Ectodermal cell (in vitro differentiated cells): Measurements from ENCODE around the gene GDAP1L1.

Experiments used
- H3K27ac ChIP-seq: 2 replicates; pipeline ENCODE4 v1.7.0; 2013; ENCODE audit warnings: mild to moderate bottlenecking, low read depth, low read length; ENCODE audit not compliant: insufficient read depth, poor library complexity, severe bottlenecking
- H3K27me3 ChIP-seq: 2 replicates; pipeline ENCODE4 v1.7.0; 2013; ENCODE audit warnings: mild to moderate bottlenecking, low read length; ENCODE audit not compliant: insufficient read depth, control insufficient read depth, poor library complexity, severe bottlenecking
- H3K36me3 ChIP-seq: one replicate; pipeline ENCODE4 v1.7.0; 2013; ENCODE audit warnings: low read length; ENCODE audit not compliant: control insufficient read depth, insufficient read depth
- H3K4me1 ChIP-seq: one replicate; pipeline ENCODE4 v1.7.0; 2013; ENCODE audit warnings: low read length; ENCODE audit not compliant: control insufficient read depth, insufficient read depth
- H3K4me3 ChIP-seq: 2 replicates; pipeline ENCODE4 v1.7.0; 2013; ENCODE audit warnings: low read depth, low read length, control low read depth; ENCODE audit not compliant: insufficient read depth
- H3K9me3 ChIP-seq: 2 replicates; pipeline ENCODE4 v1.7.0; 2013; ENCODE audit warnings: mild to moderate bottlenecking, low read length, moderate library complexity; ENCODE audit not compliant: control insufficient read depth
- whole genome bisulfite sequencing, 2 experiments: methylation state at CpG; one replicate each; pipeline ENCODE4 v1.1.7; 2013; ENCODE audit warnings: missing lambda C conversion rate in 2 of 2; 5-methylcytosine and 5-hydroxymethylcytosine counted together

Gene GDAP1L1

DNA sequence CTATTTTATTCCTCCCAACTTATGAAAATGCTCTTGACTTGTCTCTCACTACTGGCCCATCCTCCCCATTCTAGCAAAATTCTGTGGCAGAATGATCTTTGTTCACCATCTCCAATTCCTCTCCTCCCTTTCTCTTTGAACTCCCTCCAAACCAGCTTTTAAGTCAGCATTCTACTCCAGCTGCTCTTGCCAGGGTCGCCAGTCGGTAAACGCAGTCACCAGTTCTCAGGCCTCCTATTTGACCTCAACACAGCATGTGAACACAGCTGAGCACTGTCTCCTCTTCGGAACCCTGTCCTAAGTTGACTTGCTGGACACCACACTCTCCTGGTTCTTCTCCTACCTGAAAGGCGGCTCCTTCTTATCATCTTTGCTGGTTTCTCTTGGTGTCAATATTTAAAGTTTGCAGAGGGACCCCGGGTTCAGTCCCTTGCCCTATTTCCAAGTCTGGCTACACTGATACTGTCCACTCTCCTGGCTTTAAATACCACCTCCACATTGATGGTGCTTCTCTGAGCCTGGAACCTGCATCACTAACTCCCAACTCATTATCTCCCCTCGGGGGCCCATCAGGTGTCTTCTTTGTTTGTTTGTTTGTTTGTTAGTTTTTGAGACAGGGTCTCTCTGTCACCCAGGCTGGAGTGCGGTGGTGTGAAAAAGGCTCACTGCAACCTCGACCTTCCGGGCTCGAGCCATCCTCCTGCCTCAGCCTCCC lies 27.4 kb downstream of the GDAP1L1 start:
- H3K27me3 ChIP-seq: no peaks in the 10 kb centered on the region
- H3K4me1 ChIP-seq: no peaks in the 10 kb centered on the region
- 87 to 90% methylated on average over 11 of the region's 11 CpGs for WGBS, 2 experiments
- H3K36me3 ChIP-seq: no peaks in the 10 kb centered on the region
- H3K4me3 ChIP-seq: no peak overlapping the region
- H3K9me3 ChIP-seq: no peaks in the 10 kb centered on the region
- no peak overlapping the region for H3K27ac ChIP-seq

GRCh38 chr20:44279228-44279627 lies 32.1 kb downstream of the GDAP1L1 start:
- H3K4me3 ChIP-seq: no peak overlapping the region
- H3K36me3 ChIP-seq: no peaks in the 10 kb centered on the region
- H3K9me3 ChIP-seq: no peaks in the 10 kb centered on the region
- no peak overlapping the region for H3K27ac ChIP-seq
- H3K27me3 ChIP-seq: no peaks in the 10 kb centered on the region
- WGBS, 2 experiments: 93 to 94% methylated on average over 11 of the region's 11 CpGs
- H3K4me1 ChIP-seq: no peaks in the 10 kb centered on the region

- H3K9me3 ChIP-seq: no peaks in the 10 kb centered on the region
- 97 to 100% methylated on average over 2 of the region's 2 CpGs for WGBS, 2 experiments
- no peaks in the 10 kb centered on the region for H3K27me3 ChIP-seq
- no peaks in the 10 kb centered on the region for H3K36me3 ChIP-seq
- H3K4me3 ChIP-seq: no peak overlapping the region
- H3K27ac ChIP-seq: no peak overlapping the region
- H3K4me1 ChIP-seq: no peaks in the 10 kb centered on the region
These were observed 33.3 kb downstream of the GDAP1L1 start for GRCh38 chr20:44280387-44280786.

GRCh38 chr20:44282192-44282591 lies 35.1 kb downstream of the GDAP1L1 start:
- Histone ChIP-seq H3K4me3 (no peak overlapping the region), H3K4me1 (no peaks in the 10 kb centered on the region), H3K27me3 (no peaks in the 10 kb centered on the region), H3K27ac (no peak overlapping the region), H3K36me3 (no peaks in the 10 kb centered on the region), H3K9me3 (no peaks in the 10 kb centered on the region)
- WGBS, 2 experiments: 94 to 95% methylated on average over 3 of the region's 3 CpGs

DNA sequence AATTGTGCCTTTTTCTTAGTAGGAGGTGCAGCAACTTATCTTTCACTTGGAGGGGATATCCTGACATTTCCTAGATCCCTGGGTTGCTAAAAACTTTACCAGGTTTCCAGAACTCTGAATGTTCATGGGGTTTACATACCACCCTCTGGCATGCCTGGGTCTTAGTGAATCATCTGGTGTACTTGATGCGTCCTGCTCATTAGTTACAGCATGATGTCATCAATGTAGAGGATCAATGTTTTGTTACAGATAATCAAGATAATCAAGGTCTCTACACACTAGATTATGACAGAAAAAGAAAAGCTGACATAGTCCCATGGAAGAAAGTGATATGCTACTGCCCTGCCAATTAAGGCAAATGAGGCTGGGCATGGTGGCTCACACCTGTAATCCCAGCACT lies 36.9 kb downstream of the GDAP1L1 start:
- H3K4me3 ChIP-seq: no peak overlapping the region
- no peak overlapping the region for H3K27ac ChIP-seq
- no peaks in the 10 kb centered on the region for H3K4me1 ChIP-seq
- H3K9me3 ChIP-seq: no peaks in the 10 kb centered on the region
- 94 to 100% methylated on average over 1 of the region's 1 CpG for WGBS, 2 experiments
- no peaks in the 10 kb centered on the region for H3K27me3 ChIP-seq
- no peaks in the 10 kb centered on the region for H3K36me3 ChIP-seq

DNA sequence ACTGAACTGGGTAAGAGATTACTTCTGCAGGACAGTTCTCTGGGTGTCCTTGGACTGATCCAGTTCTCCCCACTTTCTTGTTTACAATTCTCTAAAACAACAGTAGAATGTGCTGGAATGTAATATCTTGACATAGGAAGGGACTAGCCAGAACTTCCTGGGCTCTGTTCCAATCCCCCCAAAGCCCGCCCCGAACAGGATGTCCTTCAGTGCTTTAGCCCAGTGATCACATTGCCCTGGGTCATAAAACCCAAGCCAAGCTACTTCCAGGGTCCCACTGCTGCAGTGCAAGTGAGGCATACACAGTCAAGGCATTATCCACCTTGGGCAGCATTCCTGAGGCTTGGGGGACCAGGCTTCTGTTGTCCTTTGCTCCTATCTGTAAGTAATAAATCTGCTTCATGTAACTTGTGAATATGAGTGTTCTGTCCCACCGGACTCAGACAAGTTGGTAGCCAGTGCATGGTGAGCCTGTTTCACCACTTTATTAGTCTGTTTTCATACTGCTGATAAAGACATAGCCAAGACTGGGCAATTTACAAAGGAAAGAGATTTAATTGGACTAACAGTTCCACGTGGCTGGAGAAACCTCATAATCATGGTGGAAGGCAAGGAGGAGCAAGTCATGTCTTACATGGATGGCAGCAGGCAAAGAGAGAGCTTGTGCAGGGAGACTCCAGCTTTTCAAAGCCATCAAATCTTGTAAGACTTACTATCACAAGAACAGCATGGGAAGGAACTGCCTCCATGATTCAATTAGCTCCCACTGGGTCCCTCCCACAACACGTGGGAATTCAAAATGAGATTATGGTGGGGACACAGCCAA lies 40.4 kb downstream of the GDAP1L1 start:
- WGBS, 2 experiments: 81 to 86% methylated on average over 5 of the region's 5 CpGs
- Histone ChIP-seq H3K4me1 (no peaks in the 10 kb centered on the region), H3K4me3 (no peak overlapping the region)

DNA sequence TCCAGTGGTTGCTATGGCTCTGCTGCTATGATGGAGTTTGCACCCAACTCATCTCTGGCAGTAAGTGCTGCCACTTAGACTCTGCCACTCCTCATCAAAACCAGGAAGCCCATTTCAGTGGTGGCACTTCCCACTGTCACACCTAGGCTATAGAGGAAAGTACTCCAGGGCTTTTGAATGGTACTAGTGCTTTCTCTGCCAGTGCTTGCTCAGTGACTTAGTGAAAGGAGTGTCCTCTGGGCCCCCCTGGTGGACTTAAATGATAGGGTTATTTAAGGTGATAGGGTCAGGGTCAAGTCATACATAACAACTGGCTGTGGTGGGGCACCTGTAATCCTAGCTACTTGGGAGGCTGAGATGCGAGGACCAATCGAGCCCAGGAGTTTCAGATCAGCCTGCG lies 41.1 kb downstream of the GDAP1L1 start:
- no peak overlapping the region for H3K4me3 ChIP-seq
- H3K27ac ChIP-seq: no peak overlapping the region
- H3K9me3 ChIP-seq: no peaks in the 10 kb centered on the region
- WGBS, 2 experiments: 94 to 97% methylated on average over 3 of the region's 3 CpGs
- no peaks in the 10 kb centered on the region for H3K36me3 ChIP-seq
- no peaks in the 10 kb centered on the region for H3K4me1 ChIP-seq
- H3K27me3 ChIP-seq: no peaks in the 10 kb centered on the region

More for the DNA sequence above, 40.4 kb downstream of the GDAP1L1 start:
- Histone ChIP-seq H3K36me3 (no peaks in the 10 kb centered on the region), H3K27me3 (no peaks in the 10 kb centered on the region), H3K27ac (no peak overlapping the region), H3K9me3 (no peaks in the 10 kb centered on the region)

DNA sequence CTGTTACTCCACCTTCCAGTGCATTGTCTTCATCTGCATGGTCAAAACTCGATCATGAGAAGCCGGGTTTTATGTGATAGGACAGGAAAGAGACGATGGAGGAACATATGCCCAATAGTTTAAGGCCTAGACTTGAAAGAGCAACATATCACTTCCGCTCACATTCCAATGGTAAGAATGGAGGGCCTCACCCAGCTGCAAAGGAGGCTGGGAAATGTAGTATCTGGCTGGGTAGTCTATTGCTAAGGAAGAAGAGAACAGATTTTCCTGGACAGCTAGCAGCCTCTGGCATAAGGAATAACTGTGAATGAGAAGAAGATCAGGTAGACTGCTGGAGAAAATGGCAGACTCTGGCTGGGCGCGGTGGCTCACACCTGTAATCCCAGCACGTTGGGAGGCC lies 44.6 kb downstream of the GDAP1L1 start:
- Histone ChIP-seq H3K4me1 (no peaks in the 10 kb centered on the region), H3K4me3 (no peak overlapping the region), H3K27me3 (no peaks in the 10 kb centered on the region), H3K36me3 (no peaks in the 10 kb centered on the region), H3K9me3 (no peaks in the 10 kb centered on the region), H3K27ac (no peak overlapping the region)
- 92 to 95% methylated on average over 7 of the region's 7 CpGs for WGBS, 2 experiments

GRCh38 chr20:44296011-44296410 lies 48.9 kb downstream of the GDAP1L1 start:
- no peak overlapping the region for H3K4me3 ChIP-seq
- no peaks in the 10 kb centered on the region for H3K9me3 ChIP-seq
- no peaks in the 10 kb centered on the region for H3K27me3 ChIP-seq
- 87 to 95% methylated on average over 5 to 7 of the region's 7 CpGs for WGBS, 2 experiments
- no peaks in the 10 kb centered on the region for H3K4me1 ChIP-seq
- no peaks in the 10 kb centered on the region for H3K36me3 ChIP-seq
- H3K27ac ChIP-seq: no peak overlapping the region

DNA sequence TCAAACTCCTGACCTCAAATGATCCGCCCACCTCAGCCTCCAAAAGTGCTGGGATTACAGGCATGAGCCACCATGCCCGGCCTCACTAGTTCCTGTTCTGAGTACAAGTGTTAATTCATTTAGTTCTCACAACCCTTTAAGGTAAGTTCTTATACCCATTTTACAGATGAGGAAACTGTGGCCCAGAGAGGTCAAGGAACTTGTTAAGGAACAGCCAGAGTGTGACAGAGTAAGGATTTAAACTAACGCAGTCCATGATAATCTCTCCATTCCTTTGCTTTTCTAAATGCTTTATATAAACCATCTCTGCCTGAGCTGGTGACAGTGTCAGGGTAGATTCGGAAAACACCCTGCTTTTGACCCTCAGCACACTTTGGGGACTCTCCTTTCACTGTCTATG lies 50.6 kb downstream of the GDAP1L1 start:
- no peaks in the 10 kb centered on the region for H3K36me3 ChIP-seq
- no peak overlapping the region for H3K27ac ChIP-seq
- no peak overlapping the region for H3K4me3 ChIP-seq
- no peaks in the 10 kb centered on the region for H3K4me1 ChIP-seq
- no peaks in the 10 kb centered on the region for H3K27me3 ChIP-seq
- WGBS, 2 experiments: 87 to 95% methylated on average over 4 of the region's 4 CpGs
- H3K9me3 ChIP-seq: no peaks in the 10 kb centered on the region
